ENCODE data around the gene CEP72.

DNA sequence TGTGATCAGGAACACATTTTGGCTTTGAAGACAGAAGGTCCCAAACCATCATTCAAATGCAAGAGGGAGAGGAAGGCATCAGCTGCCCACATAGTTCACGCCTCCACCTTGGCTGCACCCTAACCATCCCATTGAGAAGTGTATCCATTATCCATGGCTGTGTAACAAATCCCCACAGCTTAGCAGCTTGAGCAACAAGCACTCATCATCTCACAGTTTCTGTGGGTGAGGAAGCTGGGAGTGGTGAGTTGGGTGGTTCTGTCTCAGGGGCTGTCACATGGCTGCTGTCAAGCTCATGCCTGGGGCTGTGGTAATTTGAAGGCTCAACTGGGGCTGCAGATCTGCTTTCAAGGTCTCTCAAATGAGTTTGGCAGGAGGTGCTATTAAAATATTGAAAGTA lies 23.0 kb upstream of the CEP72 start:
- TF ChIP-seq, protein P1, sequence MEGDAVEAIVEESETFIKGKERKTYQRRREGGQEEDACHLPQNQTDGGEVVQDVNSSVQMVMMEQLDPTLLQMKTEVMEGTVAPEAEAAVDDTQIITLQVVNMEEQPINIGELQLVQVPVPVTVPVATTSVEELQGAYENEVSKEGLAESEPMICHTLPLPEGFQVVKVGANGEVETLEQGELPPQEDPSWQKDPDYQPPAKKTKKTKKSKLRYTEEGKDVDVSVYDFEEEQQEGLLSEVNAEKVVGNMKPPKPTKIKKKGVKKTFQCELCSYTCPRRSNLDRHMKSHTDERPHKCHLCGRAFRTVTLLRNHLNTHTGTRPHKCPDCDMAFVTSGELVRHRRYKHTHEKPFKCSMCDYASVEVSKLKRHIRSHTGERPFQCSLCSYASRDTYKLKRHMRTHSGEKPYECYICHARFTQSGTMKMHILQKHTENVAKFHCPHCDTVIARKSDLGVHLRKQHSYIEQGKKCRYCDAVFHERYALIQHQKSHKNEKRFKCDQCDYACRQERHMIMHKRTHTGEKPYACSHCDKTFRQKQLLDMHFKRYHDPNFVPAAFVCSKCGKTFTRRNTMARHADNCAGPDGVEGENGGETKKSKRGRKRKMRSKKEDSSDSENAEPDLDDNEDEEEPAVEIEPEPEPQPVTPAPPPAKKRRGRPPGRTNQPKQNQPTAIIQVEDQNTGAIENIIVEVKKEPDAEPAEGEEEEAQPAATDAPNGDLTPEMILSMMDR (IDR thresholded peaks at IDR 0.05) = no peak
- no peak for TF ChIP-seq POLR2A (IDR thresholded peaks at IDR 0.05)
